Measurements from ENCODE around the gene MPZL3. TPM values are rescaled to one million over a fixed set of nuclear protein-coding genes. Genes with fewer than 3 reads are reported as not detected.

Gene MPZL3
- polyA plus RNA-seq, 1 of the 3 experiments (the other 2 are of a cell fraction) = 0.38 TPM

Small RNA genes lying within 50 kb of the gene (small RNA-seq; reads per million reads assigned to genes)
- gene HSPE1P18 = 0 reads per million in 7 experiments

Other genes with a start within 250 kb of the MPZL3 start
- not detected in 2 replicates for gene TMPRSS4, start 175.3 kb downstream of the MPZL3 start, polyA plus RNA-seq (2012; rRNA removed)
- not detected in 2 replicates for gene SMIM35, start 165.4 kb downstream of the MPZL3 start, polyA plus RNA-seq (2012; rRNA removed)
- gene SCN4B, start 99.5 kb downstream of the MPZL3 start, polyA plus RNA-seq (2012; rRNA removed) = 1.2 and 2.0 TPM in 2 replicates
- gene SCN2B, start 75.7 kb downstream of the MPZL3 start, polyA plus RNA-seq (2012; rRNA removed) = 0.03 and 0.05 TPM in 2 replicates
- not detected in 2 replicates for gene JAML, start 27.4 kb downstream of the MPZL3 start, polyA plus RNA-seq (2012; rRNA removed)
- 6.2 and 8.6 TPM in 2 replicates for gene MPZL2, start 11.9 kb upstream of the MPZL3 start, polyA plus RNA-seq (2012; rRNA removed)
- gene CD3E, start 52.4 kb upstream of the MPZL3 start, polyA plus RNA-seq (2012; rRNA removed) = not detected in 2 replicates
- gene CD3D, start 90.3 kb upstream of the MPZL3 start, polyA plus RNA-seq (2012; rRNA removed) = 0.44 TPM in 1 of 2 replicates, not detected in the other
- gene CD3G, start 92.0 kb upstream of the MPZL3 start, polyA plus RNA-seq (2012; rRNA removed) = not detected in 2 replicates
- 7.7 and 9.3 TPM in 2 replicates for gene UBE4A, start 107.2 kb upstream of the MPZL3 start, polyA plus RNA-seq (2012; rRNA removed)
- 140 and 152 TPM in 2 replicates for gene ATP5MG, start 149.2 kb upstream of the MPZL3 start, polyA plus RNA-seq (2012; rRNA removed)
- gene KMT2A, start 184.1 kb upstream of the MPZL3 start, polyA plus RNA-seq (2012; rRNA removed) = 15.7 and 16.6 TPM in 2 replicates

Measured in SK-N-SH (cell line).